Measurements from ENCODE around the gene POLR1A. TPM values are rescaled to one million over a fixed set of nuclear protein-coding genes. Genes with fewer than 3 reads are reported as not detected.

The POLR1A gene
- total RNA-seq, 1 donor from 2014 or later = 45.2 TPM

DNA sequence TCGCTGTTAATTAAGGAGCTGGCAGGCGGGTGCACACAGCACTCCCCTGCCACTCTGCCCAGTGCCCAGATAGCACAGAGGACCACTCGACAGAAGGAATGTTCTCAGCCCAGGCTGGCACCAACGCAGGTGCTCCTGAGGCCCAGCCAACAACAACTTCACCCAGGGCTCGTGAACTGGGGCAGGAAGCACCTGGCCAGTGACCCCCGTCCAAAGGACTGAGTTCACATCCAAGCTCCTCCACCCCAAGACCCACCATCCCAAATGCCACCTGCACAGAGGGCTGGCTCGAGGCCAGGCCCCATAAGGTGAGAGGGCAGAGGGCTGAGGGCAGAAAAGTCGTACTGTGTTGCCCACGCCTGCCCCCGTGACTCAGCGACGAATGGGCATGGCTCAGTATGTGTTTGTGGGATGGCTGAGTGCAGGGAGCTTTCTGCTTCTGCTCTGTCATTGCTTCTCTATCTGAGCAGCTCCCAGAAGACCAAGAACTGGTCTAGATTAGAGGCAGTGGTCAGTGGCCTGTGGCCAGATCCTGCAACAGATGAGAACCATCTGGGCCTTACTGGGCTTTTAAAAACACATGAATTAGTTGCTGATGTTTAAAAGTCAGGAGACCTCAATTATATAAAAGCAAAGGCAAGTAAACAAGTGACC is 68.4 kb downstream of the POLR1A start:
- Mint-ChIP-seq H3K27ac (ENCODE audit: unreplicated experiment) (peak overlapping the region; percentile 41), H3K36me3 (ENCODE audit: low read depth, unreplicated experiment) (peaks cover 41% of the 10 kb centered on the region), H3K27me3 (ENCODE audit: low read depth, unreplicated experiment) (no peaks in the 10 kb centered on the region), H3K4me1 (ENCODE audit: low read depth, unreplicated experiment) (peaks cover 27% of the 10 kb centered on the region), H3K9me3 (ENCODE audit: unreplicated experiment) (no peaks in the 10 kb centered on the region), H3K4me3 (ENCODE audit: unreplicated experiment) (no peak overlapping the region)
- H3K36me3 ChIP-seq (ENCODE audit: insufficient read depth, low read length) = peaks cover 30% of the 10 kb centered on the region
- FAIRE-seq (no peak), DNase-seq (ENCODE audit: low read depth) (peak; percentile 90)
- H3K79me2 ChIP-seq (ENCODE audit: insufficient read depth, low read length) = no peaks in the 10 kb centered on the region
- no peaks in the 10 kb centered on the region for H3K27me3 ChIP-seq (ENCODE audit: insufficient read depth, low read length)
- peaks cover 31% of the 10 kb centered on the region for H3K4me1 ChIP-seq (ENCODE audit: insufficient read depth, low read length)
- peak overlapping the region; percentile 78 for H3K4me2 ChIP-seq (ENCODE audit: low read length)
- TF ChIP-seq CTCF (IDR thresholded peaks at IDR 0.05; ENCODE audit: insufficient read depth, low read depth, low read length) (no peak), EZH2 (IDR thresholded peaks at IDR 0.05; ENCODE audit: insufficient read depth, low read length) (no peak)
- H2AFZ ChIP-seq (ENCODE audit: low read depth, low read length) = no peak overlapping the region
- H3K9ac ChIP-seq (ENCODE audit: low read length) = peak overlapping the region; percentile 71
- H3K4me3 ChIP-seq (ENCODE audit: insufficient read depth, low read depth, low read length) = no peak overlapping the region
- H4K20me1 ChIP-seq (ENCODE audit: insufficient read depth, low read length) = no peaks in the 10 kb centered on the region
- H3K27ac ChIP-seq (ENCODE audit: low read depth, low read length) = peak overlapping the region; percentile 66
- H3K9me3 ChIP-seq (ENCODE audit: insufficient read depth, low read depth, low read length) = no peaks in the 10 kb centered on the region

DNA sequence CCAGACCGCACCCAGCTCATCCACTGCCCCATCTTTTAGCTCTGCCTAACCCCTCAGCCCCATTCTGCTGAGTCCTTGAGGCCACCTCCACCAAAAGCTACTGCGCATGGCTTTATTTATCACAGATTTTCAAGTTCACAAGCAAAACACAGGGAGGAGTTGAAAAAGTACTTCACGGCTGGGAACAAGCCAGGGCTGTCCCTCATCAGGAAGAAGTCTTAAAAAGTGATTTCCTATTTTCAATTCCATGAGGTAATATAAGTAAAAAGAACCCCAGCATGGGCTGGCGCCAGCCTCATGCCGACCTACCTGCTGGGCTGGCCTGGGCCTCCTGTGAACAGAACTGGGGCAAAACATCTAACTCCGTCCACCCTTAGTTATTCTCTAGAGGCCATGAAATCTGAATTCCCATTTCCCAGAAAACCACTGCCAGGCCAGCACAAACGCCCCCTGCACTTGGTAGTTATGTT is 69.0 kb downstream of the POLR1A start:
- Histone ChIP-seq H3K27ac (ENCODE audit: low read depth, low read length) (peak overlapping the region; percentile 66), H3K27me3 (ENCODE audit: insufficient read depth, low read length) (no peaks in the 10 kb centered on the region), H4K20me1 (ENCODE audit: insufficient read depth, low read length) (no peaks in the 10 kb centered on the region), H3K4me3 (ENCODE audit: insufficient read depth, low read depth, low read length) (no peak overlapping the region), H3K9ac (ENCODE audit: low read length) (peak overlapping the region; percentile 71), H3K4me1 (ENCODE audit: insufficient read depth, low read length) (peaks cover 31% of the 10 kb centered on the region), H2AFZ (ENCODE audit: low read depth, low read length) (peak overlapping the region; percentile 59), H3K79me2 (ENCODE audit: insufficient read depth, low read length) (no peaks in the 10 kb centered on the region), H3K36me3 (ENCODE audit: insufficient read depth, low read length) (peaks cover 35% of the 10 kb centered on the region), H3K4me2 (ENCODE audit: low read length) (peak overlapping the region; percentile 78), H3K9me3 (ENCODE audit: insufficient read depth, low read depth, low read length) (no peaks in the 10 kb centered on the region)
- no peak for DNase-seq (ENCODE audit: low read depth)
- peaks cover 40% of the 10 kb centered on the region for H3K36me3 Mint-ChIP-seq (ENCODE audit: low read depth, unreplicated experiment)
- peaks cover 27% of the 10 kb centered on the region for H3K4me1 Mint-ChIP-seq (ENCODE audit: low read depth, unreplicated experiment)
- no peaks in the 10 kb centered on the region for H3K9me3 Mint-ChIP-seq (ENCODE audit: unreplicated experiment)
- H3K27ac Mint-ChIP-seq (ENCODE audit: unreplicated experiment) = peak overlapping the region; percentile 87
- H3K27me3 Mint-ChIP-seq (ENCODE audit: low read depth, unreplicated experiment) = no peaks in the 10 kb centered on the region
- no peak for FAIRE-seq
- no peak for TF ChIP-seq CTCF (IDR thresholded peaks at IDR 0.05; ENCODE audit: insufficient read depth, low read depth, low read length)
- no peak for TF ChIP-seq EZH2 (IDR thresholded peaks at IDR 0.05; ENCODE audit: insufficient read depth, low read length)
- H3K4me3 Mint-ChIP-seq (ENCODE audit: unreplicated experiment) = no peak overlapping the region
